Activated naive CD4-positive, alpha-beta T cell treated with anti-CD3 and anti-CD28 coated beads, Interleukin-2, amount 50 U/mL, for 24 hours (primary cell): ENCODE measurements around the gene CDC73.
A peak's percentile ranks its signal among the peaks of the same experiment; 100 is the strongest.
"Not testable (repeated sequence)": the region's sequence is repeated elsewhere in the genome, so short reads cannot be mapped to it uniquely, and the experiment has no call there.

Experiments
- H3K27ac Mint-ChIP-seq: one replicate; pipeline ENCODE4 v1.8.0; 2021; ENCODE audit warnings: mild to moderate bottlenecking, mixed read lengths
- H3K27me3 Mint-ChIP-seq: one replicate; pipeline ENCODE4 v1.8.0; 2021; ENCODE audit warnings: mixed read lengths
- H3K36me3 Mint-ChIP-seq: one replicate; pipeline ENCODE4 v1.8.0; 2021; ENCODE audit warnings: mixed read lengths
- H3K4me1 Mint-ChIP-seq: one replicate; pipeline ENCODE4 v1.8.0; 2021; ENCODE audit warnings: mixed read lengths
- H3K4me3 Mint-ChIP-seq: one replicate; pipeline ENCODE4 v1.8.0; 2021; ENCODE audit warnings: mild to moderate bottlenecking, mixed read lengths
- H3K9me3 Mint-ChIP-seq: one replicate; pipeline ENCODE4 v1.8.0; 2021; ENCODE audit warnings: mixed read lengths

Gene CDC73

GRCh38 chr1:193264313-193265065 lies 142.7 kb downstream of the CDC73 start:
- Mint-ChIP-seq H3K9me3 (no peaks in the 10 kb centered on the region), H3K27ac (peak overlapping the region; percentile 1), H3K4me3 (no peak overlapping the region), H3K4me1 (no peaks in the 10 kb centered on the region), H3K36me3 (peaks cover 13% of the 10 kb centered on the region), H3K27me3 (no peaks in the 10 kb centered on the region)

- Mint-ChIP-seq H3K27me3 (no peaks in the 10 kb centered on the region), H3K36me3 (peaks cover 13% of the 10 kb centered on the region), H3K4me1 (no peaks in the 10 kb centered on the region), H3K27ac (no peak overlapping the region), H3K9me3 (no peaks in the 10 kb centered on the region), H3K4me3 (no peak overlapping the region)
These were observed 143.9 kb downstream of the CDC73 start for GRCh38 chr1:193265716-193266115.

GRCh38 chr1:193266794-193267193 lies 145.0 kb downstream of the CDC73 start:
- not testable (repeated sequence) for H3K4me3 Mint-ChIP-seq, H3K4me1 Mint-ChIP-seq, H3K27me3 Mint-ChIP-seq, H3K27ac Mint-ChIP-seq, H3K9me3 Mint-ChIP-seq
- peaks cover 20% of the 10 kb centered on the region for H3K36me3 Mint-ChIP-seq

- Mint-ChIP-seq H3K9me3 (peaks cover 6% of the 10 kb centered on the region), H3K4me1 (no peaks in the 10 kb centered on the region), H3K36me3 (peaks cover 23% of the 10 kb centered on the region), H3K27me3 (no peaks in the 10 kb centered on the region), H3K27ac (no peak overlapping the region), H3K4me3 (no peak overlapping the region)
These were observed 149.2 kb downstream of the CDC73 start for GRCh38 chr1:193270996-193271395.

GRCh38 chr1:193275773-193276172 lies 153.9 kb downstream of the CDC73 start:
- Mint-ChIP-seq H3K27me3 (no peaks in the 10 kb centered on the region), H3K36me3 (peaks cover 23% of the 10 kb centered on the region), H3K9me3 (peaks cover 6% of the 10 kb centered on the region), H3K4me1 (no peaks in the 10 kb centered on the region), H3K4me3 (no peak overlapping the region), H3K27ac (no peak overlapping the region)

- no peaks in the 10 kb centered on the region for H3K27me3 Mint-ChIP-seq
- no peaks in the 10 kb centered on the region for H3K9me3 Mint-ChIP-seq
- H3K36me3 Mint-ChIP-seq, result peaks cover 11% of the 10 kb centered on the region
- no peak overlapping the region for H3K4me3 Mint-ChIP-seq
- H3K4me1 Mint-ChIP-seq, result peaks cover 8% of the 10 kb centered on the region
- no peak overlapping the region for H3K27ac Mint-ChIP-seq
These were observed 157.1 kb downstream of the CDC73 start for GRCh38 chr1:193278968-193279367.

- Mint-ChIP-seq H3K9me3 (peaks cover 6% of the 10 kb centered on the region), H3K27me3 (no peaks in the 10 kb centered on the region), H3K36me3 (peaks cover 8% of the 10 kb centered on the region), H3K4me3 (no peak overlapping the region), H3K27ac (no peak overlapping the region), H3K4me1 (peaks cover 24% of the 10 kb centered on the region)
These were observed 160.1 kb downstream of the CDC73 start for GRCh38 chr1:193281894-193282293.

- H3K27ac Mint-ChIP-seq, result peak overlapping the region; percentile 18
- H3K27me3 Mint-ChIP-seq, result no peaks in the 10 kb centered on the region
- H3K36me3 Mint-ChIP-seq, result peaks cover 8% of the 10 kb centered on the region
- H3K4me1 Mint-ChIP-seq, result peaks cover 24% of the 10 kb centered on the region
- peaks cover 6% of the 10 kb centered on the region for H3K9me3 Mint-ChIP-seq
- no peak overlapping the region for H3K4me3 Mint-ChIP-seq
These were observed 161.2 kb downstream of the CDC73 start for GRCh38 chr1:193283016-193283415.

- no peak overlapping the region for H3K27ac Mint-ChIP-seq
- peaks cover 5% of the 10 kb centered on the region for H3K36me3 Mint-ChIP-seq
- H3K9me3 Mint-ChIP-seq, result peaks cover 6% of the 10 kb centered on the region
- H3K4me1 Mint-ChIP-seq, result peaks cover 24% of the 10 kb centered on the region
- H3K27me3 Mint-ChIP-seq, result no peaks in the 10 kb centered on the region
- no peak overlapping the region for H3K4me3 Mint-ChIP-seq
These were observed 162.4 kb downstream of the CDC73 start for GRCh38 chr1:193284219-193284618.

GRCh38 chr1:193285641-193286040 lies 163.8 kb downstream of the CDC73 start:
- H3K27me3 Mint-ChIP-seq, result no peaks in the 10 kb centered on the region
- H3K27ac Mint-ChIP-seq, result no peak overlapping the region
- peaks cover 3% of the 10 kb centered on the region for H3K36me3 Mint-ChIP-seq
- H3K4me3 Mint-ChIP-seq, result no peak overlapping the region
- peaks cover 6% of the 10 kb centered on the region for H3K9me3 Mint-ChIP-seq
- peaks cover 24% of the 10 kb centered on the region for H3K4me1 Mint-ChIP-seq

- not testable (repeated sequence) for H3K9me3 Mint-ChIP-seq
These were observed 166.8 kb downstream of the CDC73 start for GRCh38 chr1:193288548-193289080.

GRCh38 chr1:193293726-193294125 lies 171.9 kb downstream of the CDC73 start:
- Mint-ChIP-seq H3K27me3 (peaks cover 3% of the 10 kb centered on the region), H3K4me1 (no peaks in the 10 kb centered on the region), H3K9me3 (peaks cover 4% of the 10 kb centered on the region), H3K27ac (no peak overlapping the region), H3K4me3 (no peak overlapping the region), H3K36me3 (peaks cover 3% of the 10 kb centered on the region)

More at GRCh38 chr1:193288548-193289080, 166.8 kb downstream of the CDC73 start:
- H3K4me1 Mint-ChIP-seq, result peaks cover 20% of the 10 kb centered on the region
- not testable (repeated sequence) for H3K27ac Mint-ChIP-seq, H3K27me3 Mint-ChIP-seq, H3K4me3 Mint-ChIP-seq, H3K36me3 Mint-ChIP-seq

GRCh38 chr1:193299038-193299437 lies 177.2 kb downstream of the CDC73 start:
- no peak overlapping the region for H3K4me3 Mint-ChIP-seq
- no peaks in the 10 kb centered on the region for H3K4me1 Mint-ChIP-seq
- H3K9me3 Mint-ChIP-seq, result peaks cover 4% of the 10 kb centered on the region
- H3K36me3 Mint-ChIP-seq, result peaks cover 3% of the 10 kb centered on the region
- no peak overlapping the region for H3K27ac Mint-ChIP-seq
- no peaks in the 10 kb centered on the region for H3K27me3 Mint-ChIP-seq

- no peaks in the 10 kb centered on the region for H3K36me3 Mint-ChIP-seq
- no peaks in the 10 kb centered on the region for H3K9me3 Mint-ChIP-seq
- H3K27ac Mint-ChIP-seq, result no peak overlapping the region
- H3K27me3 Mint-ChIP-seq, result no peaks in the 10 kb centered on the region
- no peak overlapping the region for H3K4me3 Mint-ChIP-seq
- H3K4me1 Mint-ChIP-seq, result no peaks in the 10 kb centered on the region
These were observed 179.9 kb downstream of the CDC73 start for GRCh38 chr1:193301746-193302145.

GRCh38 chr1:193303849-193304248 lies 182.0 kb downstream of the CDC73 start:
- no peaks in the 10 kb centered on the region for H3K27me3 Mint-ChIP-seq

More at GRCh38 chr1:193303849-193304248, 182.0 kb downstream of the CDC73 start:
- H3K27ac Mint-ChIP-seq, result no peak overlapping the region
- no peaks in the 10 kb centered on the region for H3K36me3 Mint-ChIP-seq
- H3K4me1 Mint-ChIP-seq, result no peaks in the 10 kb centered on the region
- H3K9me3 Mint-ChIP-seq, result no peaks in the 10 kb centered on the region
- H3K4me3 Mint-ChIP-seq, result no peak overlapping the region
